HG03571 (cell line): ENCODE measurements around the gene TMTC1.

ENCODE experiments used
- ATAC-seq: cut with Tn5 transposase; IDR thresholded peaks from one replicate; pipeline ENCODE4 v1.9.1; 2021; ENCODE audit not compliant: unreplicated experiment

Gene TMTC1

DNA sequence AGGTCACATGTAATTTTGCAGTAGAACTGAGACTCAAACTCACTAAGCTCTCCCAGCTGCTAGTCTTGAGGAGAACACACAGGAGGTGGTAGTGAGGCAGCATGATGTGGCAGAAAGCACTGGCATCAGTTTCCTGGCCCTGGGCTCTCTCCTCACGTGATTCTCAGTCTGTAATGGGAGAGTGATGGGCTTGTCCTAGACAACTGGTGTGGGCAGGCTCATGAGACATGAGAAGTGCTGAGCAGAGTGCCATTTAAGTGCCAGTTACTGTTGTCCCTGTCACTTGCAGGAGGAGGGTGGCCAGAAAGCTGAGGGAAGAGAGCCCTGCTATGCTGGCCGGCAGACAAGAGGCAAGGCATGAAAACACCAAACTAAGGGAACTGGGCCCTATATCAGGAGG lies 237.7 kb downstream of the TMTC1 start:
- ATAC-seq: no peak

DNA sequence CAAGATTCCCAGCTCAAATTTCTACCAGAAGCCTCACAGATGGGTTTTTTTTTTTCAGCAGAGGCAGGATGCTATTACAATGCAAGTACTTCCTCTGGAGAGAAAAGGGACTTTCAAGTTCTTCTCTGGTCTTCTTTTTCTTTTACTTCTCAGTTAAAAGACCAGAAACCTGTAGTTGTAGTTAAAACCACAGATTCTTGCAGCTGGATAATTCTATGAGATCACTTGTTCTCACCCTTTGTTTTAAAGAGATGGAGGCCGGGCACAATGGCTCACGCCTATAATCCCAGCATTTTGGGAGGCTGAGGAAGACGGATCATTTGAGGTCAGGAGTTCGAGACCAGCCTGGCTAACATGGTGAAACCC lies 238.7 kb downstream of the TMTC1 start:
- ATAC-seq: no peak

DNA sequence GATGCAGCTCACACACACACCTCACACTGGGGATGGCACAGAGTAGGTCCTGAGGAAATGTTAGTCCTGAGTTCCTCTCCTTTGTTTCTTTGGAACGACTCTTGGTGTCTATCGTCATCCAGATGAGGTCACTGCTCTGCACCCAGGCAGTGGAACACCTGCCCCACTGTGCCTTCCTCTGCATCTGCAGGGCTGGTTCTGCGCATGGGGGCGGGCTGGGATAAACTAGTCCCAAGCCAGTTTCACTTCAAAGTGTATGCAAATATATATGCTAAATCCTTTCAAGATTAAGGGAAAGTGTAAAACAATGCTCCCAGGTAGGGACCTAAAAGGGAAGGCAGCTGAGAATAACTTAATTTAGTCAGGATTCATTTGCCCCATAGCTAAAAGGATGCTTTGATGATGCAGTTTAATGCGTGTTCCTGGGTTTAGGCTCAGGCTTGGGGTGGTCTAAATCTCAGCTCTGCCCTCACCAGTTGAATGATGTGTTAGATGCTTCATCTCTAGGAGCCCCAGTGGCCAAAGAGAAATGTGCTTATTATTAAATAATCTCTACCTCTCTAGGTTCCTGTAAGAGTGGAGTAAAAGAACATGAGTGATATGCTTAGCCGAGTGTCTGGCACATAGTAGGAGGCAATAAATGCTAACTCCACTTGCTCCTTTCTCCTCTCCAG lies 239.2 kb downstream of the TMTC1 start:
- no peak for ATAC-seq

- no peak for ATAC-seq
Observed at GRCh38 chr12:29543036-29543435, 240.7 kb downstream of the TMTC1 start.

GRCh38 chr12:29537298-29537697 lies 246.4 kb downstream of the TMTC1 start:
- no peak for ATAC-seq

- no peak for ATAC-seq
Observed at GRCh38 chr12:29534935-29535334, 248.8 kb downstream of the TMTC1 start.

- no peak for ATAC-seq
Observed at GRCh38 chr12:29533815-29534489, 249.8 kb downstream of the TMTC1 start.

GRCh38 chr12:29531471-29531870 lies 252.3 kb downstream of the TMTC1 start:
- no peak for ATAC-seq

DNA sequence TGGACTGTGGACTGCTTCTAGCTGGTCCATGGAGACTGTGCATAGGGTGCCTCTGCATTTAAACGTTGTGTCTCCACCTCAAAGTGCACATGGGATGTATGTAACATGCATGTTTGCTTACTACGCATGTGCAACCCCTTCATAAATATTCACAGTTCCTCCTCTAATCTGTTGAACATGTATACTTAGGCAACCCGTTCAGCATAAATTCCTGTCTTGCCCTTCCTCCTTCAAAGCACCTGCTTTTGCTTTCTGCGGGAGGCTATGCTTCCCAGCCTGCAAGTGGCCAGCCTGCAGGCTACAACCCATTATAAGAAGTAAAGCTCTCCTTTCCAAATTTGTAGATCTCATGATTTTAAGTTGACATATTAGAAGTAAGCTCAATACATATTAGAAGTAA lies 253.3 kb downstream of the TMTC1 start:
- no peak for ATAC-seq

DNA sequence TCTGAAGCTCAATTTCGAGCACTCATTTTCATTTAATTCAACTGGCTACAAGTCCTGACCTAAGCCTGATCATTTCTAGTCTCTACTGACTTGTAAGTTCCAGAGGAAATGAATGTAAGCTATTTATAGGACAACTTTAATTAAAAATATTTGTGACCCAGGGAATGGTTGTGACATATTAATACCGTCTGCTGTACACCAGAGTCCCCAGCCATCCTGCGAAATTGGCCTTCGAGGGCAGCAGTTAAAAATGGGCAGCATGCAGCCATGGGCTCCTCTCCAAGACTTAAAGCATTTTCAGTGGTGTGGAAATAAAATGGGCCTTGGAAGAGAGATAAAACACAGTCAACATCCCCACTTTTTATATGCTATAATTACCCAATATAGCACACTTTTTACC lies 255.6 kb downstream of the TMTC1 start:
- ATAC-seq: no peak

GRCh38 chr12:29521951-29522350 lies 261.8 kb downstream of the TMTC1 start:
- ATAC-seq: no peak

DNA sequence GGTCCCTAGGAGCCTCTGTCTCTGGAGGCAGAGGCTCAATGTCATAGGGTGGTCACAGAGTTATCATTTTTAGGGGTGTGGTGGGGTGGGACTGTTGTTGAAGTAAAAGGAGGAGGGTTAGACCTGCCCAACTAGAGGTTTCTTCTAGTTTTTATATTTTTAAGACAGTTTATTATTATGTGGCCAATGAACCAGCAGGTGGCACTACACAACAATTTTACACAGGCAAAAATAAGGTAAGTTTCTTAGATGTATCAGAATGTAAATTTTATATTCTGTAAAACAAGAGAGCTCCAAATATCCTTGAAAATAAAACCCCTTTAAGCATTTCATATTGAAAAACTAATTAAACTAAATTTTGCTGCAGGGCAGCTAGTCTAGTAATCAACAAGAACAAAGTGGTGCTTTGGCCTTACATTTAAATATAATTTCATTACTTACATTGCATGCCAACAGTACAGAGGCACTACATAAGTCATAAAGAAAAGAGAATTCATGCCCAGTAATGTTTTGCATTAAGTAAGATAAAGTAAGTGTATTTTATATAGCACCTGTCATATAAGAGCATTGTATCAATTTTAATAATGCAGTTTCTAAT lies 264.1 kb downstream of the TMTC1 start:
- no peak for ATAC-seq

DNA sequence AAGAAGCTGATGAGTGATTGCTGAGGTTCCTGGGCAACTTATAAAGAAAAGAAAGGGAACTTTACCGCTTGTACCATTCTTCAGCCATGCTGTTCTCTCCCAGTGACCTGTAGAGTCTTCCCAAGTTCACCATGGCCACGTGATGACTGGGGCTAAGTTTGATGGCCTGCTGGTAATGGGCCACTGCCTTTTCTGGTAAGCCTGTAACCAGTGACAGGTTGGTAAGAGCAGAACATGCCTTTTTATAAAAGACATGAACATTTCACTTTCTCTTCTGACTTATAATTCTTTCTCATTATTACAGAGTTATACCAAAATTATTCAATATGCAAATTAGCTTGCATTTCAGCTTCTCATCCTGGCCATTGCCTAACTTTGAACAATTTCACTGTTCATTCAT lies 265.3 kb downstream of the TMTC1 start:
- no peak for ATAC-seq

DNA sequence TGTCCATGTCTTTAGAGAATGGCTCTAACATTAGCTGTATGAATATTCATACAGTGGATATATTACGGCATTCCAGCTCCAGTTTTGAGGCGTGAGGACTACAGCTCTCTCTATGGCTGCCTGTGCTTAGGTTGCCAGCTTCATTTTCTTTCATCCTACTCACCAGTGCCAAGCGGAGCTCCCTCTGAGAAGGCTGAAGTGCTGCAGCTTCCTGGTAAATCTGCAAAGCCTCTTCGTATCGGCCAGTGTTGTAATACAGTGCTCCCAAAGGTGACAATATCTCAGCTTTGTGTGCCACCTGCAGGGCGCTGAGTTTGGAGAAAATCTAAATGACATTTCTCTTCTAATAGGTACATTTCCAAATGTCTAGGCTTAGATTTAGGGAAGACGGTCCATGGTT lies 266.5 kb downstream of the TMTC1 start:
- ATAC-seq: no peak

DNA sequence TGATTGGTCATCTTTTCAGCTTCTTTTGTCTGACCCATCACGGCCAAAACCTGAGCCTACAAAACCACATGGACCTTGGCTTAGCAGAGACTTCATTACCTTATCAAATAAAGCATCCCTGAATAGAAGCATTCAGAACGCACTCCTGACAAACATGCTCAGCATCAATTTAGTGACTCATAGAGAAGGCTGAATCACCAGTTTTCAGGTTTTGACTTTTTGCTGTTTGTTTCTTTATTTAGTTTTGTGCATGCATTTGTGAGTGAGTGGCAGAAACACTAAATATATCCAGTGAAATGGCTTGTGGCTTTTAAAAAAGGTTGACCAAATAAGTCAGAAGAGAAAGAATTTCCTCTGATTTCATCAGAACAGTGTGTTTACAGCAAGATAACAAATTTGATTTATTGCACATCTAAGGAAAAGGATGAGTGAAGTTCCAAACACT lies 267.3 kb downstream of the TMTC1 start:
- ATAC-seq: no peak

GRCh38 chr12:29510591-29511185 lies 273.1 kb downstream of the TMTC1 start:
- no peak for ATAC-seq

DNA sequence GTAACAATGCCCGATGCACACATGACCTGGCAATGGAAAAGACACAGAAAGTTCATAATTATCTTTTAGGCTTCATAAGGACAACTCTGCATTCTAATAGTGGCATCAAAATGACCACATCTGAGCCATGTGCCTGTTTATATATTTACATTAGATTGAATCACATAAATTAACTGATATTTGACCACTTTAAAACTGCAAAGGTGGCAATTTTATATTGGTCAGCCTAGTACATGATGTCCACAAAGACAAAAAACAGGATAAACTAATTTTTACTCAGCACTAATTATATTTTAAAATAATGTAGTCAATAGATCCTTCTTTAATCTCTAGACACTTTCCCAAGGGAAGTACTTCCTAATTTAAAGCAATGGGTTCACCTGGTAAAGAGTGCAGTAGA lies 274.2 kb downstream of the TMTC1 start:
- ATAC-seq: no peak

DNA sequence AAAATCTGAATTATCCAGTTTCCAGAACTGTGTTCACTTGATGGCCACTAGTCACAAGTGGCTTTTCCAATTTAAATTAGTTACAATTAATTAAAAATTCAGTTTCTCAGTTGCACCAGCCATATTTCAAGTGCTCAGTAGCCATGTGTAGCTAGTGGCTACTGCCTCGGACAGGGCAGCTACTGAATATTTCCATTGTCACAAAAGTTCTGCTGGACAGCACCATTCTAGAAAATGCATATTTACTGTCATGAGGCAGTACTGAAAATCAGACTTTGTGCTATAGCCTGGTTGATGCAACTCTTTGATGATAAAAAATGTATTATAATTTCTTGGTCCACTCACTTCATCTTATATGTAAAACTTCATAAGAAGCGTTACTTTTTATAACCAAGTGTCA lies 274.8 kb downstream of the TMTC1 start:
- ATAC-seq: no peak

- no peak for ATAC-seq
Observed at GRCh38 chr12:29505122-29505521, 278.6 kb downstream of the TMTC1 start.

GRCh38 chr12:29503283-29503682 lies 280.5 kb downstream of the TMTC1 start:
- ATAC-seq: no peak

- no peak for ATAC-seq
Observed at GRCh38 chr12:29499235-29499634, 284.5 kb downstream of the TMTC1 start.

GRCh38 chr12:29497588-29497987 lies 286.2 kb downstream of the TMTC1 start, which contains the start of gene OVCH1:
Gene OVCH1, minus strand, starts transcription at chr12:29497686. Its CDS starts 0 bp downstream, at chr12:29497686.
- ATAC-seq: no peak
